Keratinocyte (primary cell): ENCODE results near the gene RIPPLY2.

Experiments
- EZH2 ChIP-seq: IDR thresholded peaks from one replicate; pipeline ENCODE4 v1.6.1; 2012; ENCODE audit warnings: inconsistent platforms, mild to moderate bottlenecking, low read length, moderate library complexity
- TF ChIP-seq, protein P1 (sequence below), 3 experiments: IDR thresholded peaks in 1 of 3; conservative IDR thresholded peaks in 1 of 3; optimal IDR thresholded peaks in 1 of 3; 2 replicates in 2 of 3; 3 replicates in 1 of 3; pipeline versions ENCODE3 to v1.5.1; 2011; ENCODE audit warnings: low read length in 3 of 3, mild to moderate bottlenecking in 3 of 3, moderate library complexity in 2 of 3, control low read depth in 1 of 3, inconsistent platforms in 1 of 3; ENCODE audit not compliant: insufficient read depth in 2 of 3; ENCODE audit errors: extremely low read depth in 1 of 3

DNA sequence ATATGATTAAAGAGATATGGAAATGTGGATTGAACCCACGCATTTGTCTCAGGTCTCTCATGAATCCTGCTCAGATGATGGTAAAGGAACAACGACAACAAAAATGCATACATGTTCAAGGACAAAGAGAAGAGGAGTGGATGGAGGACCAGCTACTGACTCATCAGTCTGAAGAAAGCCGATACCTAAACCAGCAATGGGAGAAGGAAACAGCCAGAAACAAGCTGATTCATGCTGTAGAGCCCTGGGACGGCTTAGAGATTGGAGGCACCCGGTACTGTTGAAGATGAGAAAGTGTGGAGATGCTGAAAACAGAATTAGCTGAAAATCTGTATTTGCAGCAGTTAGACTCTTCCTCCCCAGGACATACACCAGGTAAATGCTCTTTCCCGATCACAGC, 14.4 kb upstream of the RIPPLY2 start:
- TF ChIP-seq, protein P1, sequence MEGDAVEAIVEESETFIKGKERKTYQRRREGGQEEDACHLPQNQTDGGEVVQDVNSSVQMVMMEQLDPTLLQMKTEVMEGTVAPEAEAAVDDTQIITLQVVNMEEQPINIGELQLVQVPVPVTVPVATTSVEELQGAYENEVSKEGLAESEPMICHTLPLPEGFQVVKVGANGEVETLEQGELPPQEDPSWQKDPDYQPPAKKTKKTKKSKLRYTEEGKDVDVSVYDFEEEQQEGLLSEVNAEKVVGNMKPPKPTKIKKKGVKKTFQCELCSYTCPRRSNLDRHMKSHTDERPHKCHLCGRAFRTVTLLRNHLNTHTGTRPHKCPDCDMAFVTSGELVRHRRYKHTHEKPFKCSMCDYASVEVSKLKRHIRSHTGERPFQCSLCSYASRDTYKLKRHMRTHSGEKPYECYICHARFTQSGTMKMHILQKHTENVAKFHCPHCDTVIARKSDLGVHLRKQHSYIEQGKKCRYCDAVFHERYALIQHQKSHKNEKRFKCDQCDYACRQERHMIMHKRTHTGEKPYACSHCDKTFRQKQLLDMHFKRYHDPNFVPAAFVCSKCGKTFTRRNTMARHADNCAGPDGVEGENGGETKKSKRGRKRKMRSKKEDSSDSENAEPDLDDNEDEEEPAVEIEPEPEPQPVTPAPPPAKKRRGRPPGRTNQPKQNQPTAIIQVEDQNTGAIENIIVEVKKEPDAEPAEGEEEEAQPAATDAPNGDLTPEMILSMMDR (optimal IDR thresholded peaks at IDR 0.05 in 1 of 3, IDR thresholded peaks at IDR 0.05 in 1 of 3, conservative IDR thresholded peaks at IDR 0.05 in 1 of 3; ENCODE audit: extremely low read depth in 1 of 3, insufficient read depth in 2 of 3, low read length in 3 of 3) = no peak
- TF ChIP-seq EZH2 = no peak
